Left ventricle myocardium inferior (tissue), 1 donor: ENCODE measurements around the gene CIAO3. TPM values are rescaled to one million over a fixed set of nuclear protein-coding genes. Genes with fewer than 3 reads are reported as not detected.

ENCODE experiments used
- DNase-seq: peaks from one replicate; pipeline ENCODE4 v3.0.0-alpha.2; 2020
- H3K27ac ChIP-seq: fragments of 200-600 bp; replicated peaks from 2 replicates; pipeline ENCODE4 v1.8.0; 2021
- H3K27me3 ChIP-seq: fragments of 200-600 bp; 2 replicates; pipeline ENCODE4 v1.8.0; 2021; ENCODE audit warnings: low read depth
- H3K36me3 ChIP-seq: fragments of 200-600 bp; 2 replicates; pipeline ENCODE4 v1.8.0; 2021
- H3K4me1 ChIP-seq: fragments of 200-600 bp; 2 replicates; pipeline ENCODE4 v1.8.0; 2021
- H3K4me3 ChIP-seq: fragments of 200-600 bp; 2 replicates; pipeline ENCODE4 v1.8.0; 2021; ENCODE audit warnings: mild to moderate bottlenecking, moderate library complexity
- H3K9me3 ChIP-seq: fragments of 200-600 bp; replicated peaks from 2 replicates; pipeline ENCODE4 v1.8.0; 2021
- intact Hi-C: fragments of 100-400 bp; cut with micrococcal nuclease; formaldehyde crosslinking; loops from one replicate; pipeline ENCODE4 v1.11.0; 2022
- total RNA-seq: library from RNA; stranded (reverse); fragmentation: NEBNext Ultra II Directional; extraction: Animal tissue kit (Norgen Biotek cat#: 25700); gene quantifications from one replicate; pipeline ENCODE4 v1.2.1, GENCODE V29; 2021
- TF ChIP-seq, protein P1 (sequence below): fragments of 200-600 bp; IDR thresholded peaks from 2 replicates; pipeline ENCODE4 v1.8.0; 2021; ENCODE audit warnings: antibody characterized with exemption, mild to moderate bottlenecking, borderline replicate concordance
- donor health status: DM: no; HTN: yes; CAD: no; lungs with severe emphysema.

Gene CIAO3
- total RNA-seq, 1 donor from 2014 or later = 30.3 TPM

DNA sequence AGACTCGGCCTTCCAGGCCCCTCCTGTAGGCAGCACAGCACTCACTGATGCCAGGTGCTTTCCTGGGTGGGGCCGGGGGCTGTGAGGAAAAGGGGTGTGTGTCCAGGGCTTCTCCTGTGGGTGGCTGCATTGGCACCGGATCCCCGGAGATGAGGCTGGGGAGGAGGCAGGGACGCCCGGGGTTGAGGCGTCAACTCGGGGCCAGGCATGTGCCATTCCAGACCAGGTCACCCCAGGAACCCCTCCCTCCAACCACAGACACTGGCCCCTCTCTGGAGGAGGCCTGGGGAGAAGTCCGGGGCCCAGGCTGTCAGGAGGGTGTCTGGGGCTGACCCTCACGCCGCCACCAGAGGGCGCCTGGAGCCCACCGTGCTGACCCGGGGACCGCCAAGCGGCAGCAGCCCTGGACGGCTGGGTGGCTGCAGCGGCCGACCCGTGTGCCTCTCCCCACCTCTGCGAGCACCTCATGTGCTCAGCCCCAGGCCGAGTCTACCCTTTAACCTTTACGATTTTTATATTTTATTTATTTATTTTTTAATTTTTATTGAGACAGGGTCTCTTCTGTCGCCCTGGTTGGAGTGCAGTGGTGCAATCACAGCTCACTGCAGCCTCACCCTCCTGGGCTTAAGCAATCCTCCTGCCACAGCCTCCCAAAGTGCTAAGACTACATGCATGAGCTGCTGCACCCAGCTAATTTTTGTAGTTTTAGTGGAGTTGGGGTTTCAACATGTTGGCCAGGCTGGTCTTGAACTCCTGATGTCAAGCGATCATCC lies 29.1 kb downstream of the CIAO3 start:
- no peaks in the 10 kb centered on the region for H3K9me3 ChIP-seq
- H3K36me3 ChIP-seq = no peaks in the 10 kb centered on the region
- DNase-seq = peak; percentile 75
- TF ChIP-seq, protein P1, sequence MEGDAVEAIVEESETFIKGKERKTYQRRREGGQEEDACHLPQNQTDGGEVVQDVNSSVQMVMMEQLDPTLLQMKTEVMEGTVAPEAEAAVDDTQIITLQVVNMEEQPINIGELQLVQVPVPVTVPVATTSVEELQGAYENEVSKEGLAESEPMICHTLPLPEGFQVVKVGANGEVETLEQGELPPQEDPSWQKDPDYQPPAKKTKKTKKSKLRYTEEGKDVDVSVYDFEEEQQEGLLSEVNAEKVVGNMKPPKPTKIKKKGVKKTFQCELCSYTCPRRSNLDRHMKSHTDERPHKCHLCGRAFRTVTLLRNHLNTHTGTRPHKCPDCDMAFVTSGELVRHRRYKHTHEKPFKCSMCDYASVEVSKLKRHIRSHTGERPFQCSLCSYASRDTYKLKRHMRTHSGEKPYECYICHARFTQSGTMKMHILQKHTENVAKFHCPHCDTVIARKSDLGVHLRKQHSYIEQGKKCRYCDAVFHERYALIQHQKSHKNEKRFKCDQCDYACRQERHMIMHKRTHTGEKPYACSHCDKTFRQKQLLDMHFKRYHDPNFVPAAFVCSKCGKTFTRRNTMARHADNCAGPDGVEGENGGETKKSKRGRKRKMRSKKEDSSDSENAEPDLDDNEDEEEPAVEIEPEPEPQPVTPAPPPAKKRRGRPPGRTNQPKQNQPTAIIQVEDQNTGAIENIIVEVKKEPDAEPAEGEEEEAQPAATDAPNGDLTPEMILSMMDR = peak; percentile 99
- H3K4me1 ChIP-seq = peaks cover 30% of the 10 kb centered on the region
- no peak overlapping the region for H3K27ac ChIP-seq
- no peak overlapping the region for H3K4me3 ChIP-seq
- H3K27me3 ChIP-seq = peaks cover 49% of the 10 kb centered on the region
- intact Hi-C loops = no loop called here

DNA sequence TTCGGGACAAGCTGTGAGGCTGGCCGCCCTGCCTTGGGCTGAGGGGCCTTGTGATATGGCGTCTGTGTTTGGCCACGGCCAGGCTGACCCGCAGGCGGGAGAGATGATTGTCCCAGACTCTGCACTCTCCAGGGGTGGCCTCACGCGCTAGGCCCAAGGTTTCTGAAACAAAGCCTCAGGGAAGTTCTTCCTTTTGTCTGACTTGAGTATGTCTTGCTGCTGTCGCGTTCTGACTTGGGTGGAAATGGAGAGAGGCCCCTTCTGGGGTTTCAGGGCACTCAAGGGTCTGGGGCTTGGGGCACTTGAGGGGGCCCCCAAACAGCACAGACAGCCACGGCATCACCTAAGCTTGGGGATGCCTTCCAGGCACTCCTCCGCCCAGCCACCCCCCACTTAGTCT lies 29.7 kb downstream of the CIAO3 start:
- intact Hi-C loops = no loop called here
- Histone ChIP-seq H3K27me3 (peaks cover 55% of the 10 kb centered on the region), H3K4me1 (peaks cover 27% of the 10 kb centered on the region)

DNA sequence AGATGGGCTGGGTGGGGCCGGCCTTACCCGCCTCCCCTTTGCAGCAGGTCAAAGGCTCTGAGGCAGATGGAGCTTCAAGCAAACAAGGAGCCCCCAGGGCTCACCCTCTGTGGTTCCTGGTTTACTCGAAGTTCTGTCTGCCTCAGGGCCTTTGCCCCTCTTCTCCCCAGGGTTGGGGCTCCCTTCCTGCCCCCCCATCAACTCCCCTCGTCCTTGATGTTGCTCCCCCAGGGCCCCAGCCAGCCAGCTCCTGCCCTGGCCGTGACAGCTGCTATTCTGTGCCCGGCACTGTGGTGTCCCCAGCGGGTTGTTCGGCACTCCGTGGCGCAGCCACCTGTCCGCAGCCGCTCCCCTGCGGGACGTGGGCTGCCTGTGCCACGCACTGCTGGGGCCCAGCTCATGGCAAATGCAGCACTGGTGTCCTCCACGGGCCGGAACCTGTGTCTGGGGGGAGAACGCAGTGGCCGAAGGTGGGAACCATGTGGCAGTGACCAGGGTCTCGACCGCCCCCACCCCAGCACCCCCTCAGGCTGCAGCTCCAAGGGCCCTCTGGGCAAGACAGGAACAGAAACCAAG lies 30.2 kb downstream of the CIAO3 start:
- peaks cover 59% of the 10 kb centered on the region for H3K27me3 ChIP-seq
- TF ChIP-seq, protein P1 = no peak
- peaks cover 25% of the 10 kb centered on the region for H3K4me1 ChIP-seq
- no peaks in the 10 kb centered on the region for H3K36me3 ChIP-seq
- intact Hi-C loops = no loop called here
- DNase-seq = no peak
- H3K9me3 ChIP-seq = no peaks in the 10 kb centered on the region
- no peak overlapping the region for H3K4me3 ChIP-seq
- no peak overlapping the region for H3K27ac ChIP-seq

More for the DNA sequence above, 29.7 kb downstream of the CIAO3 start:
- DNase-seq = no peak
- Histone ChIP-seq H3K9me3 (no peaks in the 10 kb centered on the region), H3K27ac (no peak overlapping the region), H3K36me3 (no peaks in the 10 kb centered on the region), H3K4me3 (no peak overlapping the region)
- TF ChIP-seq, protein P1 = no peak

DNA sequence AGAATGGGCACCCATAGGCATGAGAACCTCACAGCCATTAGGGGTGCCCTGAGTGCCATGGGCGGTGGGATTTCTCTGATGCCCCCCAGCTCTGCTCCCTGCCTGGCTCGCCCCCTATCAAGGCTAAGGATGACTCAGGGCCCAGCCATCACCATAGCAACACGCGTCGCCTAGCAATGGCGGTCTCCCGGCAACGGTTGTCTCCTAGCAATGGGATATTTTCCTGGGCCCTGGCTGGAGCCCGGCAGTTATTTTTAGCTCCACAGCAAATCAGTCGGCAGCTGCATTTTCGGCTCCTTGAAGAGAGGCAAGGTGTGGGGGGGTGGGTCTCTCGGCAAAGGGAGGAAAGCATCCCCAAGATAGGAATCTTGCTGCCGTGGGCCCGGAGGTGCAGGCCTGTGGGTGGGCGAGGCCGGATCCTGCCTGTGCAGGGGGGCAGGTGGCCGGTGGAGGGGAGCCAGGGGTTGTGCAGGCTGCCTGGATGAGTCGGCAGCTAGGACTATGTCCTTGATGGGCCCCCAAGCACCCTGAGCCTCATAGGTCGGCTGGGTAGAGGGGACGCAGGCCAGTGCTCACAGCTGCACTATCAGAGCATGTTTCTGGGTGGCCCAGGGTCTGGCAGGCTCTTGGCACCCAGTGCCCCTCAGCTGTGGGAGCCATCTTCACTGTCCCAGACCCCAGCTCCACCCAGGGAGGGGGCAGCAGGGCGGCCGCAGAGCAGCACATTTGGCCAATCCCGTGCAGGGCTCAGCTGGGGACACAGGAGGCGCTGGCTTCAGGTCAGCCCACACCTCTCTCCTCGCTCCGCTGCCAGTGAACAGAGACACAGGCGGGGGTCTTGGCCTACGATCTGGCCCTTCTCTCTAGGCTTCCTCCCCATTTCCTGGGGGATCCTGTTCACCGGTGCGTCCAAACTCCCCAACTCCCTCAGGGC lies 31.0 kb downstream of the CIAO3 start:
- Histone ChIP-seq H3K4me3 (no peak overlapping the region), H3K9me3 (no peaks in the 10 kb centered on the region), H3K4me1 (peaks cover 21% of the 10 kb centered on the region), H3K27me3 (peaks cover 66% of the 10 kb centered on the region), H3K36me3 (no peaks in the 10 kb centered on the region), H3K27ac (no peak overlapping the region)
- DNase-seq = no peak
- intact Hi-C loops = no loop called here
- TF ChIP-seq, protein P1 = no peak

DNA sequence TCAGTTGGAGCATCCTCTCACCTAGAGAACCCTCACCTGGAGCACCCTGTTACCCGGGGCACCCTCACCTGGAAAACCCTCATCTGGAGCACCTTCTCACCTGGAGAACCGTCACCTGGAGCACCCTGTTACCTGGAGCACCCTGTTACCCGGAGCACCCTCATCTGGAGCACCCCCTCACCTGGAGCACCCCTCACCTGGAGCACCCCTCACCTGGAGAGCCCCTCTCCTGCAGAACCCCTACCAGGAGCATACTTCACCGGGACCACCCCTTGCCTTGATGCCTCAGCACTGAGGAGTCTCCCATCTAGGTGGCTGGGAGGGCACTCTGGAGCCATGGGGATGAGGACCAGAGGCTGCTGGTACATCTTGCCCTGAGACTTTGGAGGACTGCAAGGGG lies 31.8 kb downstream of the CIAO3 start:
- intact Hi-C loops = no loop called here
- TF ChIP-seq, protein P1 = no peak
- DNase-seq = no peak
- no peaks in the 10 kb centered on the region for H3K9me3 ChIP-seq
- H3K4me3 ChIP-seq = no peak overlapping the region
- H3K27ac ChIP-seq = no peak overlapping the region
- no peaks in the 10 kb centered on the region for H3K36me3 ChIP-seq
- H3K4me1 ChIP-seq = peaks cover 13% of the 10 kb centered on the region
- peaks cover 75% of the 10 kb centered on the region for H3K27me3 ChIP-seq
